Measurements from ENCODE around the gene CDKN2C.
"Not testable (repeated sequence)": the region's sequence is repeated elsewhere in the genome, so short reads cannot be mapped to it uniquely, and the experiment has no call there.

CDKN2C gene

GRCh38 chr1:50979937-50980336 is 9.9 kb downstream of the CDKN2C start:
- DNase-seq (ENCODE audit: low spot score): no peak
- no peaks in the 10 kb centered on the region for H3K9me3 Mint-ChIP-seq
- H3K27ac Mint-ChIP-seq: no peak overlapping the region
- peaks cover 61% of the 10 kb centered on the region for H3K27me3 Mint-ChIP-seq (ENCODE audit: low read depth)
- peaks cover 22% of the 10 kb centered on the region for H3K4me1 Mint-ChIP-seq (ENCODE audit: low read depth)
- H3K4me3 Mint-ChIP-seq: no peak overlapping the region
- H3K36me3 Mint-ChIP-seq (ENCODE audit: low read depth): peaks cover 13% of the 10 kb centered on the region

GRCh38 chr1:50980505-50980904 is 10.5 kb downstream of the CDKN2C start:
- H3K9me3 Mint-ChIP-seq: no peaks in the 10 kb centered on the region
- no peak overlapping the region for H3K27ac Mint-ChIP-seq
- H3K36me3 Mint-ChIP-seq (ENCODE audit: low read depth): peaks cover 10% of the 10 kb centered on the region
- peaks cover 66% of the 10 kb centered on the region for H3K27me3 Mint-ChIP-seq (ENCODE audit: low read depth)
- H3K4me3 Mint-ChIP-seq: no peak overlapping the region
- no peak for DNase-seq (ENCODE audit: low spot score)
- H3K4me1 Mint-ChIP-seq (ENCODE audit: low read depth): peaks cover 22% of the 10 kb centered on the region

DNA sequence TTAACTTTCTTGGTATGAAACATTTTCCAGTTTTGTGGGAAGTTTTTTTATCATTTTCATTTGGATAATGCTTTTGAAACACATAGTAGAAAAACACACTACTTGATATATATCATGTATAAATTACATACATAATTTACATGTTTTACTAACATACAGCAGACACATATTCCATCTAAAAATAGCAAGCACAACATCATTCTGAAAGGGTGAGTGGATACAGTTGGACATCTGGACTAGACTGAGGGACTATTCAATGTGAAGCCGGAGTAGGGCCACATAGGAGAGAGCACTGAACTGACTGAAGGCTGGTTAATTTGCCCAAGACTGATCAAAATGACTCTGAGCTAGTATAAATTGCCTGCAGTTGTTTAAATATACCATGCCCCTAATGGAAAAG is 11.7 kb downstream of the CDKN2C start:
- Mint-ChIP-seq H3K9me3 (no peaks in the 10 kb centered on the region), H3K4me3 (no peak overlapping the region), H3K27me3 (ENCODE audit: low read depth) (peaks cover 69% of the 10 kb centered on the region), H3K36me3 (ENCODE audit: low read depth) (peaks cover 2% of the 10 kb centered on the region), H3K27ac (no peak overlapping the region), H3K4me1 (ENCODE audit: low read depth) (peaks cover 14% of the 10 kb centered on the region)
- no peak for DNase-seq (ENCODE audit: low spot score)

DNA sequence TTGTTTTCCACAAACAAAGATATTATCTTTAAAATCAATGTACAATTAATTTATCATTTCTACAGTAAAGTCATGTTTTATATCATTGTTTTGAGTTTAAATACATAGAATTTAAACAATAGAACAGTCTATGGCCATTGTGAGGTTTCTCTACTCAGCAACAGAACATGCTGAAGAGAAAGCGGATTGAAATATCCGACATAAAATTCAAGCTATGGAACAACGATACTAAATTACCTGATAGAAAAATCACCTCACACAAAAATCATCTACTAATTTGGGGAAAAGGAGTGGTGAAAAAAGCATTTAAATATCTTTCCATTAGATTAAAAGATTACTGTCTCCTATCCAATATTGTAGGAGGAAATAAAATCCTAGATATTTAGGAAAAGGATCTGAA is 12.6 kb downstream of the CDKN2C start:
- Mint-ChIP-seq H3K27me3 (ENCODE audit: low read depth) (peaks cover 69% of the 10 kb centered on the region), H3K27ac (no peak overlapping the region), H3K9me3 (no peaks in the 10 kb centered on the region), H3K4me1 (ENCODE audit: low read depth) (peaks cover 12% of the 10 kb centered on the region), H3K36me3 (ENCODE audit: low read depth) (no peaks in the 10 kb centered on the region), H3K4me3 (no peak overlapping the region)
- DNase-seq (ENCODE audit: low spot score): no peak

- Mint-ChIP-seq H3K4me3 (no peak overlapping the region), H3K36me3 (ENCODE audit: low read depth) (no peaks in the 10 kb centered on the region), H3K27me3 (ENCODE audit: low read depth) (peaks cover 70% of the 10 kb centered on the region), H3K4me1 (ENCODE audit: low read depth) (peaks cover 12% of the 10 kb centered on the region), H3K27ac (no peak overlapping the region), H3K9me3 (no peaks in the 10 kb centered on the region)
- no peak for DNase-seq (ENCODE audit: low spot score)
Measured at GRCh38 chr1:50983219-50983802, 13.3 kb downstream of the CDKN2C start.

- Mint-ChIP-seq H3K4me3 (no peak overlapping the region), H3K27me3 (ENCODE audit: low read depth) (peaks cover 57% of the 10 kb centered on the region), H3K9me3 (no peaks in the 10 kb centered on the region), H3K27ac (no peak overlapping the region), H3K36me3 (ENCODE audit: low read depth) (no peaks in the 10 kb centered on the region), H3K4me1 (ENCODE audit: low read depth) (peaks cover 1% of the 10 kb centered on the region)
- no peak for DNase-seq (ENCODE audit: low spot score)
Measured at GRCh38 chr1:50985094-50985493, 15.0 kb downstream of the CDKN2C start.

- no peak overlapping the region for H3K27ac Mint-ChIP-seq
- peaks cover 1% of the 10 kb centered on the region for H3K4me1 Mint-ChIP-seq (ENCODE audit: low read depth)
- peaks cover 45% of the 10 kb centered on the region for H3K27me3 Mint-ChIP-seq (ENCODE audit: low read depth)
- H3K36me3 Mint-ChIP-seq (ENCODE audit: low read depth): no peaks in the 10 kb centered on the region
- DNase-seq (ENCODE audit: low spot score): no peak
- no peaks in the 10 kb centered on the region for H3K9me3 Mint-ChIP-seq
- no peak overlapping the region for H3K4me3 Mint-ChIP-seq
Measured at GRCh38 chr1:50986653-50987052, 16.6 kb downstream of the CDKN2C start.

DNA sequence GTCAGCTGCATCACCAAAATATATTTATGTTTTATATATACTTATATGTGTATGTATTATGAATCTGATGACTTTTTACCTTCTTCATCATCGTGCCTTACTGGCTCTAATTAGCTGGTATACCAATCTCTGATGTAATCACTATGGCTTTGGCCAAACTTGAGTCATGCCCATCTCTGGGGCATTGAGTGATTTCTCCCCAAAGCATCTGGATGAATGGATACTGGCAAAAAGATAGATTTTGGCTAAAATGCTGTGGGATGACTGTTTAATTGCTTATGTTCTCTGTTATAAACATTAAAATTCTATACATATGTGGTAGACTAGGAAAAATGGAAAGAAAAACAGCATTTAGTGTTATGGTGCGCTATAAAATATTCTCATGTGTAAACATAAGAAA is 19.6 kb downstream of the CDKN2C start:
- Mint-ChIP-seq H3K4me1 (ENCODE audit: low read depth) (no peaks in the 10 kb centered on the region), H3K4me3 (no peak overlapping the region), H3K36me3 (ENCODE audit: low read depth) (no peaks in the 10 kb centered on the region), H3K27ac (no peak overlapping the region), H3K27me3 (ENCODE audit: low read depth) (peaks cover 32% of the 10 kb centered on the region), H3K9me3 (no peaks in the 10 kb centered on the region)
- DNase-seq (ENCODE audit: low spot score): no peak

DNA sequence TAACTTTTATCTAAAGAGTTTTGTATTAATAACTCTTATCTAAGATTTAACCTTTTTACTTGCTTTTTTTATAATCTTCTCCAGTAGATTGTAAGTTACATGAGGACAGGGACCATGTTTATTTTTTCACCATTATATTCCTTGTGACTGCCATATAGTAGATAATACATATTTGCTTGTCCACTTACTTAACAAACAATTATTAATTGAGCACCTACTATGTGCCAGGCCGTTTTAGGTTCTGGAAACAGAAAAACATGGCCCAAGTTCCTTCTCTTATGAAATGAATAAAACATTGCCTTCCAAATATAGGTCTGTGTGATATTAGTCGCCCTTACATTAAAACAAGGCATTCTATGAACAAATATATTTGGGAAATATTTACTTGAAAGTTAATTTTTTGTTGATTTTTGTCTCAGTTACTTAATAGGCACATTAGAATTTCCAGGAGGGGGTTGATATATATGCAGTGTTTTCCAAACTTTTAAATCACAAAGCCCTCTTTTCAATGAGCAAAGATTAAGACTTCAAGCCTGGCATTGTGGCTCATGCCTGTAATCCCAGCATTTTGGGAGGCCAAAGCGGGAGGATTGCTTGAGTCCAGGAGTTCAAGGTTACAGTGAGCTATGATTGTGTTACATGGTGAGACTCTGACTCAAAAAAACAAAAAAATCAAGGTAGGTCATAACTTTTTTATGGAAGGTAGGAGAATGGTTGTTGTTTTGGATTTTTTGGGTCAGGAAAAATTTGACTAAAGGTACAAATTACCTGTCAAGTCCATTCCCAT is 22.7 kb downstream of the CDKN2C start:
- H3K9me3 Mint-ChIP-seq: no peaks in the 10 kb centered on the region
- no peaks in the 10 kb centered on the region for H3K4me1 Mint-ChIP-seq (ENCODE audit: low read depth)
- no peak overlapping the region for H3K27ac Mint-ChIP-seq
- no peaks in the 10 kb centered on the region for H3K36me3 Mint-ChIP-seq (ENCODE audit: low read depth)
- no peak for DNase-seq (ENCODE audit: low spot score)
- H3K27me3 Mint-ChIP-seq (ENCODE audit: low read depth): peaks cover 20% of the 10 kb centered on the region
- H3K4me3 Mint-ChIP-seq: no peak overlapping the region

DNA sequence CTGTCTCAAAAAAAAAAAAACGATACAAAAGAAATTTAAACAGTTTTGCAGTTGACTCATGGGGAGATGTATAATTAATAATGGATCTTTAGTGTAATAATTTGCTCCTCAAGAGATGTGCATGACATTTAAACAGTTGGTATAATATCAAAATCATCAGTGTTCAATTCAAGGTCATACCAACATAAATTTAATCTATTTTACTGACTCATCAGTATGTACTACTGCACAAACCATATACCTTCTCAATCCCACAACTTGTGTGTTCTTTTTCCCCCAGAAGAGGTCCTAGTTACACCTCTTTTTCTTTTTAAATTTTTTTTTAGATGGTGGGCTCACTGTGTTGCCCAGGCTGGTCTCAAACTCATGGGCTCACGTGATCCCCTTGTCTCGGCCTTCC is 23.6 kb downstream of the CDKN2C start:
- Mint-ChIP-seq H3K27me3 (ENCODE audit: low read depth) (peaks cover 20% of the 10 kb centered on the region), H3K27ac (no peak overlapping the region), H3K4me1 (ENCODE audit: low read depth) (no peaks in the 10 kb centered on the region), H3K36me3 (ENCODE audit: low read depth) (no peaks in the 10 kb centered on the region), H3K4me3 (no peak overlapping the region), H3K9me3 (no peaks in the 10 kb centered on the region)
- no peak for DNase-seq (ENCODE audit: low spot score)

- no peak overlapping the region for H3K4me3 Mint-ChIP-seq
- no peaks in the 10 kb centered on the region for H3K9me3 Mint-ChIP-seq
- H3K4me1 Mint-ChIP-seq (ENCODE audit: low read depth): no peaks in the 10 kb centered on the region
- H3K36me3 Mint-ChIP-seq (ENCODE audit: low read depth): no peaks in the 10 kb centered on the region
- no peak for DNase-seq (ENCODE audit: low spot score)
- H3K27ac Mint-ChIP-seq: no peak overlapping the region
- peaks cover 22% of the 10 kb centered on the region for H3K27me3 Mint-ChIP-seq (ENCODE audit: low read depth)
Measured at GRCh38 chr1:50994997-50995396, 25.0 kb downstream of the CDKN2C start.

GRCh38 chr1:50995651-50996050 is 25.6 kb downstream of the CDKN2C start:
- Mint-ChIP-seq H3K9me3 (no peaks in the 10 kb centered on the region), H3K4me3 (no peak overlapping the region), H3K27ac (no peak overlapping the region), H3K36me3 (ENCODE audit: low read depth) (no peaks in the 10 kb centered on the region), H3K27me3 (ENCODE audit: low read depth) (peaks cover 22% of the 10 kb centered on the region), H3K4me1 (ENCODE audit: low read depth) (no peaks in the 10 kb centered on the region)
- no peak for DNase-seq (ENCODE audit: low spot score)

DNA sequence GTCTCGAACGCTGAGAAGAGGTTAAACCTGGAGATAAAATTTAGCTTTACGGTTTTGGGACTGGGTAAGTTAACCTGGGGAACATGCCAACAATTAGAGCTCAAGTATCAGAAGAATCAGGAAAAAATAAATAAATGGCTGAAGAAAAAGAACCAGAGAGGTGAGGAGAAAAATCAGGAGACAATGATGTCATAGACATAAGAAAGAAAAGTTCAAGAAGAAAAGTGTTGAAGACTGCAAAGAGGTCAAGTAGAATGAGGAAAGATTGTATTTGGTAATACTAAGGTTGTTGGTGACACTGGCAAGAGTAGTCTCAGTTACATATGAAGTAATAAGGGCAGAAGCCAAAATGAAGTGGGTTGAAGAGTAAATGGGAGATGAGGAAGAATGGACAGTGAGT is 26.0 kb downstream of the CDKN2C start:
- no peak overlapping the region for H3K27ac Mint-ChIP-seq
- no peak for DNase-seq (ENCODE audit: low spot score)
- no peaks in the 10 kb centered on the region for H3K36me3 Mint-ChIP-seq (ENCODE audit: low read depth)
- peaks cover 22% of the 10 kb centered on the region for H3K27me3 Mint-ChIP-seq (ENCODE audit: low read depth)
- no peaks in the 10 kb centered on the region for H3K9me3 Mint-ChIP-seq
- no peaks in the 10 kb centered on the region for H3K4me1 Mint-ChIP-seq (ENCODE audit: low read depth)
- no peak overlapping the region for H3K4me3 Mint-ChIP-seq

GRCh38 chr1:50999375-50999774 is 29.3 kb downstream of the CDKN2C start:
- DNase-seq (ENCODE audit: low spot score); H3K4me1 Mint-ChIP-seq (ENCODE audit: low read depth); H3K36me3 Mint-ChIP-seq (ENCODE audit: low read depth); H3K9me3 Mint-ChIP-seq; H3K4me3 Mint-ChIP-seq; H3K27ac Mint-ChIP-seq: not testable (repeated sequence)
- peaks cover 26% of the 10 kb centered on the region for H3K27me3 Mint-ChIP-seq (ENCODE audit: low read depth)

- no peak overlapping the region for H3K27ac Mint-ChIP-seq
- H3K9me3 Mint-ChIP-seq: no peaks in the 10 kb centered on the region
- H3K4me1 Mint-ChIP-seq (ENCODE audit: low read depth): no peaks in the 10 kb centered on the region
- H3K36me3 Mint-ChIP-seq (ENCODE audit: low read depth): no peaks in the 10 kb centered on the region
- H3K4me3 Mint-ChIP-seq: no peak overlapping the region
- DNase-seq (ENCODE audit: low spot score): no peak
- H3K27me3 Mint-ChIP-seq (ENCODE audit: low read depth): peaks cover 31% of the 10 kb centered on the region
Measured at GRCh38 chr1:51000160-51000559, 30.1 kb downstream of the CDKN2C start.

All from T-helper 2 cell treated with Interferon-gamma antibody and Interleukin-4, amounts not matched to agents 5 μg/mL and 100 μg/mL, for 36 hours (primary cell).